Smooth muscle cell of the brain vasculature (primary cell): ENCODE measurements around the gene IFNL3.

Source experiments
- DNase-seq: peaks from one replicate; pipeline ENCODE4 v3.0.0-alpha.2; 2012; ENCODE audit warnings: low read depth, low spot score

IFNL3 gene

GRCh38 chr19:39193803-39194202, 51.0 kb downstream of the IFNL3 start:
- no peak for DNase-seq
